AG08396 (cell line): ENCODE results near the gene RALY.

Experiments used
- DNase-seq: peaks from one replicate; pipeline ENCODE4 v3.0.0; 2012; ENCODE audit warnings: low spot score, mixed read lengths

Gene RALY

GRCh38 chr20:34047010-34047687 lies 53.4 kb downstream of the RALY start:
- no peak for DNase-seq

DNA sequence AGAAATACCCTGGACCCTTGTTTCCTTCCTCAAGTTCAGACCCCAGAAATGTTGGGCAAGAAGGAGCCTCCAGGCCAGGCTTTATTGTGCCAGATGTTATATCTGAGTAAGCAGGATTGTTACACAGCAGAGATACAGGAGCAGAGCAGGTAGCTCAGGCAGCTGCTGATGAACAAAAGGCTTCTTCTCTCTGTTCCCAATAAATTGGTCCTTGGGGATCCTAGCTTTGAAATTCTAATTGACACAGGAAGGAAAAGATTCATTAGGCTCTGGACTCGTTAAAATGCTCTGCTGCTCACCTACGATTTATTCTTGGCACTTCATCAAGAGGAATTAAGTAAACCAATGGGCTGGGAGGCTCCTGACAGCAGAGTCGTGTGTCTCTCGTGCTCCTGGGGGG lies 54.2 kb downstream of the RALY start:
- DNase-seq = no peak

GRCh38 chr20:34049389-34049788 lies 55.7 kb downstream of the RALY start:
- no peak for DNase-seq

- DNase-seq = no peak
Measured at GRCh38 chr20:34049897-34050695, 56.4 kb downstream of the RALY start.

DNA sequence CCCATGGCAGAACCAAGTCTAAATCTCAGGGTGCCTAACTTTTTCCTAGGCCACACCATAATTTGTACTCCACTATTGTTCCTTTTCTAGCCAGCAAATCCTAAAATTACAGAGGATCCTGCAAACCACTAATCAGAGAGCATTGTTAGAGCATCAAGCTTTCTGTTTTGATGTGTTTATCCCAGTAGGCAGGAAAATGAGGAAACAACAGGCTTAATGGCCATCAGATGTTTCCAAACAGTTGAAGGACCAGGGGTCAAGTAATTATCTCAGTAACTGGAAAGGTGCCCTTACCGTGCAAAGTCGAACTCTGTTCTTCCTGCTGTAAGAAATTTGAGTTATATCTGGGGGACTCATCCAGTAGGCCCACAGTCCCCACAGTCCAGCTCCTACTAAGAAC lies 58.7 kb downstream of the RALY start:
- DNase-seq = no peak

- DNase-seq = no peak
Measured at GRCh38 chr20:34055290-34055689, 61.6 kb downstream of the RALY start.

DNA sequence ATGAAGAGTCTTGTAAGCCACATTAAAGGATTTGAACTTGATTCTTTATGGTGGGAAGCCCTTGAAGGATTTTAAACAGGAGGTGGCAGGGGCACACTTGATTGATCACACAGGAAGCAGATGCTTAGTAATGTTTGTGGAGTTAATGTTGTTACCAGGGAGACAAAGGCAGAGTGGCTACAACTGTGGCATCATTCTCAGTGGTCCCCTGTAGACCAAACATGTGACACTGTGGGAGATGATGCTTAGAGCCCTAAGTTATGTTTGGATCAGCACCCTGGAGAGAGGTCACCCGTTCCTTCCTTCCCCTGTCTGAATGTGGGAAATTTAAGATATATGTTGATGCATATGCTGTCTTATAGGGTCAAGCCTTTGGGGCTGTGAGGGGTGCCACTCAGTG lies 65.1 kb downstream of the RALY start:
- no peak for DNase-seq

GRCh38 chr20:34060970-34061369 lies 67.3 kb downstream of the RALY start:
- no peak for DNase-seq

DNA sequence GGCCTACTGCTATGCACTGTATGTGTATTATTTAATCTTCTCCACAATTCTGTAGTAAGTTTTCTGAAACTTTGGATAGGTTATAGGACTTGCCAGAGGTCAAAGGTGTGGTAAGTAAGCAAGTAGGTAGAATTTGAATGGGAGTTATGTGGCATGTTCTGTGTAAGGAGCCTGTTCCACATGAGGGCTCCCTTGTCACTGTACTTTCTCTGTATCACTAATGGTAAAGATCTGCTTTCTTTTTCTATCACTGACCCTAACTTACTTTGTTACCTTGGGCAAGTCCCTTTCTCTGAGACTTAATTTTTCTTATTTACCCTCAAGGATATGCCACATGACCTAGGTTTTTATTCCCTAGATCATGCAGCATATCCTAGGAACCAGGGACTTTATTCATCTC lies 68.0 kb downstream of the RALY start:
- no peak for DNase-seq

GRCh38 chr20:34062570-34063482 lies 69.1 kb downstream of the RALY start:
- DNase-seq = no peak

GRCh38 chr20:34064286-34064685 lies 70.6 kb downstream of the RALY start:
- no peak for DNase-seq

- peak; percentile 65 for DNase-seq
Measured at GRCh38 chr20:34065260-34065659, 71.5 kb downstream of the RALY start.

DNA sequence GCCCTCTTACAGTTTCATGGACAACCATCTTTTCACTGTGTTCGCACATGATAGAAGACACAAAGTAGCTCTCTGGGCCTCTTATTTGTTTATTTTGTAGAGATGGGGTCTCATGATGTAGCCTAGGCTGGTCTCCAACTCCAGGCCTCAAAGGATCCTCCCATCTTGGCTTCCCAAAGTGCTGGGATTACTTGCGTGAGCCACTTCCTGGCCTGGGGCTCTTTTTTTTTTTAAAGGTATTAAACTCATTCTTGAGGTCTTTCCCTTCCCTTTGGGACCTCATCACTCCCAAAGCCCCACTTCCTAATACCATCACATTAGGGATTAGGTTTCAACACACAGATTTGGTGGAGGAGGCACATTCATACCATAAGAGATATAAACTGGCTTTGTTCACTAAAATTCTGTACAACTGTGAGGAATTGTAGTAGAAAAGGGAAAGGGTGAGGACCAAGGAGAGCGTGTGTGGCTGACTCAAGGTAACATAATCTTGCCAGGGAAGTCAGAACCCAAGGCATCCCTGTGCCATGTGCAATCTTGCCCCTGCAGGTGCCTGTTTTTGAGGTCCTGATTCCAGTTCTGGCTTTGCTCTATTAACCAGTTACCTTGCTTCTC lies 72.9 kb downstream of the RALY start:
- no peak for DNase-seq

- DNase-seq = no peak
Measured at GRCh38 chr20:34068001-34068400, 74.3 kb downstream of the RALY start.

- DNase-seq = peak; percentile 77
Measured at GRCh38 chr20:34069341-34070078, 75.8 kb downstream of the RALY start.

GRCh38 chr20:34070079-34070439 lies 76.3 kb downstream of the RALY start:
- no peak for DNase-seq

DNA sequence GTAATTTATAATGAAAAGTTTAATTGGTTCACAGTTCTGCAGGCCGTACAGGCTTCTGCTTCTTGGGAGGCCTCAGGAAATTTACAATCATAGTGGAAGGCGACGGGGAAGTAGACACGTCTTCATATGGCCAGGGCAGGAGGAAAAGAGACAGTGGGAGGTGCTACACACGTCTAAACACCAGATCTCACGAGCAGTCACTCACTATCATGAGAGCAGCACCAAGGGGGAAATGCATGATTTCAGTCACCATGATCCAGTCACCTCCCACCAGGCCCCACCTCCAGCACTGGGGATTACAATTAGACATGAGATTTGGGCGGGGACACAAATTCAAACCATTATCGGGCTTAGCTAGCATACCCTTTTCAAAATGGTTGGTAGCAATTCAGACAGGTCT lies 77.1 kb downstream of the RALY start:
- no peak for DNase-seq

DNA sequence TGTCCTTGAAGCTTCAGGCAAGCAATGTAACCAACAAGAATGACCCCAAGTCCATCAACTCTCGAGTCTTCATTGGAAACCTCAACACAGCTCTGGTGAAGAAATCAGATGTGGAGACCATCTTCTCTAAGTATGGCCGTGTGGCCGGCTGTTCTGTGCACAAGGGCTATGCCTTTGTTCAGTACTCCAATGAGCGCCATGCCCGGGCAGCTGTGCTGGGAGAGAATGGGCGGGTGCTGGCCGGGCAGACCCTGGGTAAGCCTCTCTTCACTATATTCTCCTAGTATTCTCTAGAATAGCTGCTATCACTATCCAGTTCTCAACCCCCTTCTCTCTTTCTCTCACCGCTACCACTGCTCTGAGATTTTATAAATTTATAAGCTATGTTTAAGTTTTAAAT lies 78.4 kb downstream of the RALY start:
- DNase-seq = no peak

DNA sequence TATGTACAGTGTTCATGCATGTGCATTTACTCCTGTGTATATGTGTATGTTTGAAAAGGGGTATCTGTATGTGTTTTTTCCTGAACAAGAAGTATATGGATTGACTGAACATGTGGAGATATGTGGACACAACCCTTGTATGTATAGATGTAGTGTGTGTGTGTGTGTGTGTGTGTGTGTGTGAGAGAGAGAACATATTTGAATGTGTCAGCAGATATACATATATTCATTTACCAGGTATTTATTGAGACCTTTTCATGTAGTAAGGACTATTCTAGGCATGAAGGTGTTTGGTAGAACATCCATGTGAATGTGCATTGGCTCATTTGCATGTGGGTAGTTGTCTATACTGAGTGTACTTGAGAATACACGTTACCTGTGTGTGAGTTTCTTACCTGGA lies 79.1 kb downstream of the RALY start:
- DNase-seq = no peak

- peak; percentile 53 for DNase-seq
Measured at GRCh38 chr20:34074101-34074760, 80.5 kb downstream of the RALY start.

- no peak for DNase-seq
Measured at GRCh38 chr20:34075647-34076046, 81.9 kb downstream of the RALY start.
